GM19455 (cell line): Measurements from ENCODE around the gene TBCK.

Experiments used
- ATAC-seq: cut with Tn5 transposase; IDR thresholded peaks from one replicate; pipeline ENCODE4 v1.9.1; 2021; ENCODE audit not compliant: unreplicated experiment

The TBCK gene

DNA sequence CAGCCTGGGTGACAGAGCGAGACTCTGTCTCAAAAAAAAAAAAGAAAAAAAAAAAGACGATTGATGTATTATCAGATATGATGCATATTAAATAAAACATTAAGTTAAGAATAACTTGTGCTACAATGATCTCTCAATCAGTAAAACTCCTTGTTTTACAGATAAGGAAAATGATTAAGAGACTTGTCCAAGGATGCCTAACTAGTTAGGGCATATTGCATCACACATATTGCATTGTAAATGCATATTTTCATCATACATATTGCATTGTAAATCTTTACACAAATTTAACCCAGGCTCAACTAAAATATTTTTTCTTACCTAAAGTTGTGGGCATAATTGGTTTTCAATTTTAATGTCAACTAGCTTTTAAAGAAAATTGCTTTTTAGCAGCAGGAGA, 26.3 kb downstream of the TBCK start:
- ATAC-seq, result no peak

DNA sequence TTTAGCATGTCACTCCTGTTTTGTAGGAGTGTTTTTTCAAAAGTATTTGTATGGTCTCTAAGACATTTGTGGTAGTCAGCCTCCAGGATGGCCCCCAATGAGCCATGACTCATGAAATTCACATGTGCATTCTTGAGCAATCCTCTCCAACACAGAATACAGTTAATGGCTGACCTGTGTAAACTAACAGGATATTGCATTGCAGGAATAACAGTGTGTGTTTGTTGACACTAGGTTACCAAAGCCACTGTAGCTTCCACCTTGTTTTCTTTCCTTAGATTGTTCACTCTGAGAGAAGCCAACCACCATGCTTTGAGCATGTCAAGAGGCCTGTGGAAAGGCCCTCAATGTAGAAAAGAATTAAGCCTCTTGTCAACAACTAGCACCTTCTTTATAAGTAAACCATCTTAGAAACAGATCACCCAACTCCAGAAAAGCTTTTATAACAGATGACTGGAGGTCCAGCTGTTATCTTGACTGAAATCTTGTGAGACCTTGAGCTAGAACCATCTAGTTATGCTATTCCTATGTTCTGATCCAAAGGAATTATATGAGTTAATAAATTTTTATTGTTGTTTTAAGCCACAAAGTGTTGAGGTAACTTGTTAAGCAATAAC, 28.5 kb downstream of the TBCK start:
- ATAC-seq, result no peak

DNA sequence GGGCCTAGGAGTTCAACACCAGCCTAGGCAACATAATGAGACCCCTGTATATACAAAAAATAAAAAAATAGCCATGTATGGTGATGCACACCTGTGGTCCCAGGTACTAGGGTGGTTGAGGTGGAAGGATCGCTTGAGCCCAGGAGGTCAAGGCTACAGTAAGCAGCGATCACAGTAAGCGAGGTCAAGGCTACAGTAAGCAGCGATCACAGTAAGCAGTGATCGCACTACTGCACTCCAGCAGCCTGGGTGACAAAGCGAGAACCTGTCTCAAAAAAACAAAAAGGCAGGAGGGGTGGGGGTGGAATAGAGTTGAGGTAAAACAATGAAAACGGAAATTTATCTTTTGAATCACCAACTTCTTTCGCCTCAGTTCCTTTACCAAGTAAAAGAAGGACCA, 29.4 kb downstream of the TBCK start:
- ATAC-seq, result no peak

DNA sequence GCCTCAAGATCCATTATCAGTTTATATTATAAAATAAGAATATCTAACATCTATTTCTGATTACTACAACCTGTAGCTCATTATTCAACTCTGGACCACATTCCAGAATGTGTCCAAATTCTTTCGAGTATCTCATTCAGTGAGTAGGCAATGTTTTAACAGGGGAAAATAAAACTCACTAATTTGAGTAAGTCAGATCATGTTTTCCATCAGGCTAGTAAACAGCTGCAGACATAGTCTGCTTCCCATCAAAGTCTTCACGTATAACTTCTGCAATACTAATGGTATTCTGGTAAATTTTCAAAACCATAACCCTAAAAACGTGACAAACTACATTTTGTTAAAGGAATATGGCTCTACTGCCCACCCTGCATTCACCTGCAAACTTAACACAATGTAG, 31.8 kb downstream of the TBCK start:
- ATAC-seq, result no peak

DNA sequence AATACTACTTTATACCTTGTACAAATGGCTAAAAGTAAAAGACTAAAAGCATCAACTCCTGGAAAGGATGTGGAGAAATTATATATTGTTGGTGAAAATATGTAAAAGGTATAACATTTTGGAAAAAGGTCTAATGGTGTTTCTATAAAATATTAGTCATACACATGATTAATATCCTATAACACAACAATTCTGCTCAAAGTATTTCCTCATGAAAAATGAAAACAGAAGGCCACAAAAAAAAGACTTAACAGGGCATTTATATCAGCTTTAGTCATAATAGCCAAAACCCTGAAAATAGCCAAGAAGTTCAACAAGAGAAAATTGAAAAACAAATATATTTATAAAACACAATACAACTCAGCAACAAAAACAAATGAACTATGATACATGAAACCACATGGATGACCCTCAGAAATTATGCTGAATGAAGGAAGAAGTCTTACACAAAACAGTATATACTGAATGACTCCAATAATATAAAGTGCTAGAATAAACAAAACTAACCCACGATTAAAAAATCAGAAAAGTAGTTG, 38.8 kb downstream of the TBCK start:
- ATAC-seq, result no peak

DNA sequence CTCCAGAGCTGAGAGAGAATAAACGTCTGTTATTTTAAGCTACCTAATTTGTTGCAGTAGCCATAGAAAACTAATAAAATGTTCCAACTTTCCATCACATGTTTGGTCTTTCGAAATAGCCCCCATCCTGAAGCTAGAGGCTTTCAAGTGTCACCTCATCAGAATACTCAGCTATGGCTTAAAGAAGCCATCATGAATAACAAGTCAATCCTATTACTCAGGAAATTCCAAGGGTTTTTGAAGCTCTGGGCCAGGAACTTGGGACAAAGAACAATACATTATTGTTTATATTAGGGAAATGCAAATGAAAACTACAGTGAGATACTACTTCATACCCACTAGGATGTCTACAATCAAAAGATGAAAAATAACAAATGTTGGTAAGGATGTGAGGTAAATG, 42.2 kb downstream of the TBCK start:
- no peak for ATAC-seq

DNA sequence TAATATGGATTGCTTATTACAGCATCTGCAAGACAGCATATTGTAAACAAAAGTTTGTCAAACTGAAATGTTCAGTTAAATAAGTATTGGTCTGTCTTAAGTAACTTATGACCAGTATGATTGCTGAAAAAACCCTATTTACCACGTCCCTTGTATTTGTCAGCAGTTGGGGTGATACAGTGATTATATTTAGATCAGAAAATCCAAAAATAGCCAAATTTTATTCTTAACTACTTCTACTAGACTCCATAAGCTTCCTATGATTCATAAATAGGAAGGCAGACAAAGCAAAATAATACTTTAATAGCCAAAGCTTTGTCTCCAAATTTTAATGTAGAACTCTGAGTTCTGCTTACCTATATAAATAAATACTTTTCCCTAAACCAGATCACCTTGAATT, 45.3 kb downstream of the TBCK start:
- ATAC-seq, result no peak

DNA sequence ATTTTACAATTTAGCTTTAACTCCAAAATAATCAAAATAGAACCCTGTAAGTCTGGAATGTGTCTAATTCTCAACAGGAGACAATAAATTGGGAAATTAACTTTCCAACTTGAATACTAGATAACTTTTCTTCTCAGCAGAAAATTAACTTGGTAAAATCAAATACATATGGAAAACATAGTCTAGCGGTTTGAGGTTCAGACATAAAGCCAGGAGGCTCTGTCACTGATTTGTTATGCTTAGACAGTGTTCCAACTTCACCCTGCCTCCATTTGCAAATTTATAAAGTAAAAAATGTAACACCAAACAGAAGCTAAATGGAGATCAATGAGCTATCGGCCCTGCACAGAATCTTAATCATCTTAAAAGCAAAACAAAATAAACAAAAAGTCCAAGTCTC, 46.3 kb downstream of the TBCK start:
- no peak for ATAC-seq

DNA sequence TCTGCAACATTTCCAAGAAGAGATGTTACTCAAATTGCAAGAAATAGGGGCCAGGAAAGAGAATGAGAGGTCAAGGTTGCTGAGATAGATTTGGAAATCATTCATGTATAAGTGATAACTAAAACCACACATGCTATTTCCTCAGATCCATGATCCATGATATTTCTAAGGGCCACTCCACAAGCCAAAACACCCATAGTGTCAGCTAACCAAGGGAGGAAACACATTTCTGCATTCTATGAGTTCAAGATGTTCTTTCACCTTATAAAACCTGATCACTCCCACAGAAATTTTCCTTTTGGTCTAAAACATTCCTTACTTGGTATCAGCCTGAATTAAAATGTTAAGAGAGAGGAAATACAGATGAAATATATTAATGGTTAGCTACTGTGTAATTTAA, 47.2 kb downstream of the TBCK start:
- ATAC-seq, result no peak

DNA sequence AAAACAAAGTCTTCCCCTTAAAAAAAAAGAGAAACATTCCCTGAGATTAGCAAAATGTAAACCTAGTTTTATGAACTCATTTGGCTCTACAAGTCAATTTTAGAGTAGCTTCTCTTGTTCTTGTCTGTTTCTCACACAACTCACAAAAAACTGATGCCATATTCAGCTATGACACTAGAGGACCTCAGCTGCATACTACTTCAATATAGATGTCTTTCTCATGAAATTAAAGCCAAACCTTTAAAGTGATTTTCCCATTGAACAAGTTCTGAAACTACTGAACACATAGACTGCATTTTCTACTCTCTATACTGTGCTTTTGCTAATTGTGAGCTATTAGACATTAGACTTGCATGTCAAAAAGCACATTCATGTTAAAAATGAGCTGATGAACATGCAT, 49.8 kb downstream of the TBCK start:
- ATAC-seq, result no peak

DNA sequence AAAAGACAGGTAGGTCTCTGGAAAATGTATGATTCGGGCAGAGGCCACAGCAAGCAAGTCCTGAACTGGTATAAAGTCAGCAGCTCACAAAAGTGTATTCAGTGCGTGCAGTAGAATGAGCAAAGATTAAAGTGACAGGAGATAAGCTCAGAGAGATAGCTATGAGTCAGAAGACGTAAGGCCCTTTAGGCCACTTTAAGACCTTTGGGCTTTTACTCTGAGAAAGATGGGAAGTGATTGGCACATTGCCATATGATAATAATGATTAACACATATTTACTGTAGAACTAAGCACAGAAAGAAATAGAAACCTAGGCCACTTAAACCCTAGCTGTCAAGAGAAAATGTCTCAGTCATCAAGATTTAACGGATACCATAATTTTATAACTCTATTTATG, 51.7 kb downstream of the TBCK start:
- no peak for ATAC-seq

DNA sequence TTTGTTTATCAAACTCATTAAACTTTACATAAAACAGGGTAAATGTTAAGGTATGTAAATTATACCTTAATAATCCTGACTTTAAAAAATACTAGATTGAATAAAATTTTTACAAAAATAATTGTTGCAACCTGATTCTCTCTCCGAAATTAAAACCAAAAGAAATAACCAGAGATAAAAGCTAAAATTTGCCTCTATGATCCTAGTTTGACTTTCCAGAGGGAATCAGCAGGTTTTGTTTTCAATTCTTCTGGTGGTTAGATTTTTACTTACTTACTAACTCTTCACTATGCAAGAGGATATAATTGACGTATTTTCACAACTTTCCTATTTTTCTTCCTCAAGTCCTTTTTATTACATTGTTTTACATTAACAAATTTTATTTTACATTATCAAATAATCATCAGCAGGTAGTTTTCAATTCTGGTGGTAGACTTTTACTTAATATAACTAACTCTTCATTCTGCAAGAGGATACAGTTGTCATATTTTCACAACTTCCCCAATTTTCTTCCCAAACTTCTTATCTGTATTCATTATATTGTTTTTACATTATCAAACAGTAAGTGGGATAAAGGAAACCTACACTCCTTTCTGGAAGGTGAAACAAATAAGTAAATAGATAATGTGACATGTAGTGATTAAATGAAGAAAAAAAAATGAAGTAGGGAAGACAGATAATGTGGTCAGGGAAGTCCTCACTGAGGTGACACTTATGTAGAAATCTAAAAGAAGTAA, 52.2 kb downstream of the TBCK start:
- no peak for ATAC-seq

DNA sequence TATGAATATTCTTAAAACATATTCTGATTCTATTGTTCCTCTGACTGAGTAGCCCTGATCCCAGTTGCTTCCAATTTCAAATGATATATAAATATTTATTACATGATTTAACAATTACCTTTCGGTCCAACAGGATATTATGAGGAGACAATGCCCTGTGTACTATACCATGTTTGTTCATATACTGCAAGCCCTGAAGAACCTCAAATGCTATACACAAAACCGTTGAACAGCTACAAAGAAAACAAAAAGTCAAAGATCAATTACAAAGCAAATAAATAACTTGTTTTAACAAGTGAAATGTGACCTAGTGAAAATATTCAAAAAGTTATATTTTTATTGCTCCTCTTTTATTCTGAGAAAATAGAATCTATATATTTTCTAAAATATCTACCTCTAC, 54.0 kb downstream of the TBCK start:
- ATAC-seq, result no peak

DNA sequence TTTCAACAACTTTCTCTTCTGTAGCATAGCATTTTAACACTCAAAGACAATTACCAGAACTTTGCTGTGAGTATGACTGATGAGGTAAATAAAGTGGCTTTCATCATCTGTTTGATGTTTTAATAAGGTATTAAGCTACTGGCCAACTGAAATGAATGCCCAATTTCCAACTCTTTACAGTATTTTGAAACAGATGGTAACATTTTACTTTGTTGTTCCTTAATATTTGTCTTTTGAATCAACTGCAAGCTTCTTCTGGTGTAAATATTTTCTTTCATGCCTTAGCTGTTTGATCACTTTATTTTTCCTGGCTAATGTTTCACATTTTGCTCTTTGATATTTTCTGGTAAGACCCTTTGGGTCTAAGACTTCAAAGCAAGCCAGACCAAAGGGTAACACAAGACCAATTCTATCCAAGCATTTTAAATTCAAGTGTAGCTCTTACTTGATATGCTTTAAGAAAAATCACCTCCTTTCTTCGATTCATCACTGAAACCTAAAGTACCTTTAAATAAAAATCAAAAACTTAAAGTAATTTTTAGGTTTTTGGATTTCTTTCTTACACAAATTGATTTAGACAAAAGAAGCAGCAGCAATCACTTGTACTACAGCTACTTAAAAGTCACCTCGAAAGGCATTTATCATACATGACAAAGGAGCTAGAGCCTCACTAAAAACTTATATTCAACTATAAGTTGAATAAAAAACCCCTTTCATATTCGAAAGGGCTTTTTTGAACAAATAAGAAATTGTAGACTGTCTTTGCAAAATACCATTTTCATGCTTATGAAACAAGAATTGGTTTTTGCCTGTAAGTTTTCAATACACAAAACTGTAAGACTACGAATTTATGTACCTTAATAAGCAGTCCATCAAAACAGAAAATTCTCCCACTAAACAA, 57.6 kb downstream of the TBCK start:
- no peak for ATAC-seq

DNA sequence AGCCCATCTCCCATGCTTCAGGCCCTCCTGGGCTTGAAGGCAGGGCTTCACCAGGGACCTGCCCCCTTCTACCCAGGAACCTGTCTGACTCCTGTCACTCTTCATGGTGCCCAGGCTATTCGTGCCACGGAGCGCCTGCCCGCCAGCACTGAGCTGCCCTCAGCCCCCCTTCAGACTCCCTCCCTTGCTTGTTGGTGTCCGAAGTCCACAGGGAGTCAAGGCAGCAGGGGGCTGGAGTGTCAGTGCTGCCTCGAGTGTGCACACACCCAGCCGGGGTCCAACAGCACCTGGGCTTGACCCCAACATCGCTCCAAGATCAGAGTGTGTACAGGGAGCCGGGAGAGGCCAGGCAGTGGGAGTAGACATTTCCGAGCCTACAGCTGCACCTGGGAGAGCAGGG, 59.8 kb downstream of the TBCK start:
- no peak for ATAC-seq

DNA sequence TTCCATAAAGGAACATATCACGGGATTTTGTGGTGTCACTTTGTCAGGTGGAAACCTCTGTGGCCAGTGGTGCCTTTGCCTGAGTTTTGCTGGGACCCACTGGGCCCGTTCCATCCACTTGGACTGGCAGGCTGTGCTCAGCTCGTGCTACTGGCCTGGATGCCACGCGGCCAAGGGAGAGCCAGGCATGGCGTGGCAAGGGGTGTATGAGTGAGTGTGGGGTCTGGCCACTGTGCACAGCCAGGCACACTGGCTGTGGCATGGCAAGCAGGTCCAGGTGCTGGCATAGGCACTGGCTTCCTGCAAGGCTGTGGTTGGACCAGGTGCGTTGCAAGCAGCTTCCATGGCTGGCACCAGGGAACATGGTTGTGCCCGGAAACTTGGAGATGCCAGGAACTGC, 60.8 kb downstream of the TBCK start:
- ATAC-seq, result no peak

DNA sequence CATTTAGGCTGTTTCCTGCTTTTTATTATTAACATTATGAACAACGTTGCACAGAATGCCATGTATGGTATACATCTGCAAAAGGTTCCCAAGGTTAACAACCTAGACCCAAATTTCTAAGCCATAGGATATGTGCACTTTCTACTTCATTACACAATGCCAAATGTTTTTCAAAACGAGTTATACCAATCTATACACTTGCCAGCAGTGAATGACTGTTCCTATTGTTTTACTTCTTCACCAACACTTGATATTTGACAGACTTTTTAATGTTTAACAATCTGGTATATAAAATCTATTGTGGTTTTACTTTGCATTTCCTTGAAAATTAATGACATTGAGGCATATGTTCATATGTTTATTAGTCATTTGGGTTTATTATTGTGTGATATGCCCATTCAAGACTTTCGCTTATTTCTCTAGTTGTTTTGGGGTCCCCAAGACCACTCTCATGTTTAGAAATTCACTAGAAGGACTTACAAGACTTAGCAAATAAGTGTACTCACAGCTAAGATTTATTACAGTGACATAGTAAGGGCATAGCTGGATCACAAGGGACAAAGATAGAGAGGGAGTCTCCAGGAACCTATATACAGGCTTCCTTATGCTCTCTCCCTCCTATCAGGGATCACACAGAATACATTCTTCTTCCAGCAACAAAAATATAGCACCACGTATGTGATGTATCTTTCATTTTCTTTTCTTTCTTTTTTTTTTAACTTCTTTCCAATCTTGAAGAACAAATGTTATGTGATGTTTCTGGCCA, 62.5 kb downstream of the TBCK start:
- ATAC-seq, result no peak

DNA sequence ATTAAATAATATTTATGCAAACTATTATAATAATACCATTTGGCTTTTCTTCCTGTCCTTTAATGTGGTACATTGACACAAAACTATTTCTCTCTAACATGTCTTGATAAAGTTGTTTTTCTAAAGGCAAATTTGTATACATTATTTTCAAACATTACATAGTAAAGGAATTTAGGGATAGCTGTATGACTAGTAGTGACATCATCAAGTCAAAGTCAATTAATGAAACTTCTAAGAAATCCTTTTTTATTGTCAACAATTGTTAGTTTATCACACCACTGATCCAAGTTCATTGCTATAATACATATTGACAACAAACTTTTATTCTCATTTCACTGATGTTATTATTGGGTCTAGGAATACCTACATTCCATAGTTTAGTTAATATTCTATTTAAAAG, 68.4 kb downstream of the TBCK start:
- no peak for ATAC-seq

DNA sequence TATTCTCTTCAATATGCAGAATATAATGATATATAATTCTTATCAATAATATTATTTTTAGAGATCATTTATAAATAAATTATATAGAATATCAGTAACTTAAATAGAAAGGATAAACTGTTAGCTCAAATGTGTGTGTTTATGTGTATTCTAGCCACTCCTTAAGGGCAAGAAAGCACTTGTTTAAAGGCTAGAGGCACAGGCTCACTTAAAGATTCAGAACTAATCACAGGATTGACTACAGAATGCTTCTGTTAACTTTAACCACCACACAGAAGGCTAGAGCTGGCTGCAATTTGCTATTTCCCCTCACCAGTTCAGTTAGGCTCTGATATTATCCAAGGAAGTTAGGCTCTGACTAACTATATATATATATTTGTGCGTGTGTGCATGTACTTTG, 69.6 kb downstream of the TBCK start:
- ATAC-seq, result no peak

DNA sequence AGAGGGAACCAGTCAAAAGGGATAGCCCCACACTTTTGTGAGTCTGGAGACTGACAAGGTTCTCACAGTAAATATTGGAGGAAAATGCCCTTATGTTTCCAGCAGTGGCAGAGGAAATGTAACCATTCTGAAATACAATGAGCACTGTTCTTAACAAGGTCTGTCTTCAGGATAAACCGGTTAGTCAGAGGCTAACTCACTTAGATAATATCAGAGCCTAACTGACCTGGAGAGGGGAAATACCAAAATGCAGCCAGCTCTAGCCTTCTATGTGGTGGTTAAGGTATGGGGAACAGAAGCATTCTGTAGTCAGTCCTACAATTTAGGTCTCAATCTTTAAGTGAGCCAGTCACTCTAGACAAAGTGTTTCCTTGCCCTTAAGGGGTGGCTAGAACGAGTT, 70.8 kb downstream of the TBCK start:
- no peak for ATAC-seq

DNA sequence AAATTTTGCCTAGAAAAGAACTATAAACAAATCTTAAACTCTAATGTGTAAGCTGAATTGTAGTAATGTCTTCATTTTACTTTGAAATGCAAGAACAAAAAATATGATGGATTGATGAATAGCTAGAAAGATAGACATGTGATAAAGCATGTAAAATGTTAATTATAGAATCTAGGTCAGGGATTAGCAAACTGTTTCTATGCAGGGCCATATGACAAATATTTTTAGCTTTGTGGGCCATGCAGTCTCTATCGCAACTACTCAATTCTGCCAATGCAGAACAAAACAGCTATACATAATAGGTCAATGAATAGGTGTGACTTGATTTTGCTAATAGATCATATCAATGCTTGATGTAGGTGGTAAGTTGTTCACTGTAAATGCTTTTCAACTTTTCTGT, 75.3 kb downstream of the TBCK start:
- no peak for ATAC-seq
